HepG2 (cell line): ENCODE data around the gene ACSBG1.

ENCODE experiments used
- RFX5 ChIP-seq: IDR thresholded peaks from 2 replicates; pipeline ENCODE4 v1.6.1; 2011; ENCODE audit warnings: low read depth, low read length, improper control_type of control experiment
- SIN3A ChIP-seq: IDR thresholded peaks from 2 replicates; pipeline ENCODE4 v1.6.1; 2011; ENCODE audit warnings: low read depth, mild to moderate bottlenecking, control low read depth, low read length, borderline replicate concordance
- TEAD2 ChIP-seq: sonication (generic); formaldehyde crosslinking; IDR thresholded peaks from 2 replicates; pipeline ENCODE4 v1.9.0; 2021; ENCODE audit warnings: missing genetic modification reagents
- ZNF616 ChIP-seq: sonication (generic); formaldehyde crosslinking; IDR thresholded peaks from 2 replicates; pipeline ENCODE4 v1.5.0; 2020; ENCODE audit warnings: low read depth, mild to moderate bottlenecking, missing genetic modification reagents
- ZNF780A ChIP-seq: sonication (generic); formaldehyde crosslinking; IDR thresholded peaks from 2 replicates; pipeline ENCODE4 v1.8.0; 2022; ENCODE audit warnings: mild to moderate bottlenecking, missing genetic modification reagents, moderate library complexity
- TF ChIP-seq, protein P1 (sequence below): sonication (generic); formaldehyde crosslinking; IDR thresholded peaks from 2 replicates; pipeline ENCODE4 v1.5.0; 2020; ENCODE audit warnings: mild to moderate bottlenecking, missing genetic modification reagents, moderate library complexity
- TF ChIP-seq, protein P2 (sequence below): IDR thresholded peaks from 2 replicates; pipeline ENCODE4 v1.6.1; 2012; ENCODE audit warnings: inconsistent platforms

- TF ChIP-seq ZNF780A (no peak), ZNF616 (CRISPR knock-in tag) (no peak), RFX5 (no peak), SIN3A (no peak), TEAD2 (CRISPR knock-in tag) (no peak)
- TF ChIP-seq, protein P1, sequence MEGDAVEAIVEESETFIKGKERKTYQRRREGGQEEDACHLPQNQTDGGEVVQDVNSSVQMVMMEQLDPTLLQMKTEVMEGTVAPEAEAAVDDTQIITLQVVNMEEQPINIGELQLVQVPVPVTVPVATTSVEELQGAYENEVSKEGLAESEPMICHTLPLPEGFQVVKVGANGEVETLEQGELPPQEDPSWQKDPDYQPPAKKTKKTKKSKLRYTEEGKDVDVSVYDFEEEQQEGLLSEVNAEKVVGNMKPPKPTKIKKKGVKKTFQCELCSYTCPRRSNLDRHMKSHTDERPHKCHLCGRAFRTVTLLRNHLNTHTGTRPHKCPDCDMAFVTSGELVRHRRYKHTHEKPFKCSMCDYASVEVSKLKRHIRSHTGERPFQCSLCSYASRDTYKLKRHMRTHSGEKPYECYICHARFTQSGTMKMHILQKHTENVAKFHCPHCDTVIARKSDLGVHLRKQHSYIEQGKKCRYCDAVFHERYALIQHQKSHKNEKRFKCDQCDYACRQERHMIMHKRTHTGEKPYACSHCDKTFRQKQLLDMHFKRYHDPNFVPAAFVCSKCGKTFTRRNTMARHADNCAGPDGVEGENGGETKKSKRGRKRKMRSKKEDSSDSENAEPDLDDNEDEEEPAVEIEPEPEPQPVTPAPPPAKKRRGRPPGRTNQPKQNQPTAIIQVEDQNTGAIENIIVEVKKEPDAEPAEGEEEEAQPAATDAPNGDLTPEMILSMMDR (CRISPR knock-in tag) = no peak
- TF ChIP-seq, protein P2, sequence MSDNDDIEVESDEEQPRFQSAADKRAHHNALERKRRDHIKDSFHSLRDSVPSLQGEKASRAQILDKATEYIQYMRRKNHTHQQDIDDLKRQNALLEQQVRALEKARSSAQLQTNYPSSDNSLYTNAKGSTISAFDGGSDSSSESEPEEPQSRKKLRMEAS = no peak
These were observed 75.0 kb downstream of the ACSBG1 start for GRCh38 chr15:78159395-78159794.
